K562 (cell line): Measurements from ENCODE around the gene ACBD4. TPM values are rescaled to one million over a fixed set of nuclear protein-coding genes. Genes with fewer than 3 reads are reported as not detected.
A peak's percentile ranks its signal among the peaks of the same experiment; 100 is the strongest.

ENCODE experiments used
- ARID2 ChIP-seq: fragments of 450-650 bp; IDR thresholded peaks from 2 replicates; pipeline ENCODE4 v1.6.1; 2017; ENCODE audit warnings: antibody characterized with exemption, mild to moderate bottlenecking
- C11orf30 ChIP-seq: fragments of 450-650 bp; IDR thresholded peaks from 2 replicates; pipeline ENCODE4 v1.6.1; 2016; ENCODE audit warnings: low read depth, mild to moderate bottlenecking
- CBFB ChIP-seq: sonication (generic); formaldehyde crosslinking; IDR thresholded peaks from 2 replicates; pipeline ENCODE4 v1.4.0; 2020; ENCODE audit warnings: mild to moderate bottlenecking, missing genetic modification reagents
- HDAC1 ChIP-seq, 2 experiments: fragments of 450-650 bp; IDR thresholded peaks; 2 replicates each; pipeline ENCODE4 v1.6.1; 2016 to 2017; ENCODE audit warnings: inconsistent platforms in 1 of 2, mild to moderate bottlenecking in 1 of 2, moderate library complexity in 1 of 2
- HDAC2 ChIP-seq: fragments of 450-650 bp; IDR thresholded peaks from 2 replicates; pipeline ENCODE4 v1.6.1; 2016; ENCODE audit warnings: mild to moderate bottlenecking
- HMGN3 ChIP-seq: IDR thresholded peaks from 2 replicates; pipeline ENCODE4 v1.6.1; 2011; ENCODE audit warnings: borderline replicate concordance, low read depth, mild to moderate bottlenecking, mixed read lengths, low read length; ENCODE audit not compliant: insufficient read length; ENCODE audit errors: extremely low read depth
- HNRNPL ChIP-seq: fragments of 200-400 bp; formaldehyde crosslinking; IDR thresholded peaks from 2 replicates; pipeline ENCODE4 v1.6.1; 2017; ENCODE audit warnings: low read depth, mild to moderate bottlenecking, low read length
- HNRNPLL ChIP-seq: fragments of 200-400 bp; formaldehyde crosslinking; IDR thresholded peaks from 2 replicates; pipeline ENCODE4 v1.6.1; 2017; ENCODE audit warnings: low read length, low read depth, mild to moderate bottlenecking; ENCODE audit not compliant: poor library complexity, severe bottlenecking
- KDM2B ChIP-seq: fragments of 250-450 bp; sonication (Bioruptor Pico); IDR thresholded peaks from 2 replicates; pipeline ENCODE4 v1.8.0; 2021; ENCODE audit warnings: mild to moderate bottlenecking, moderate library complexity
- MAZ ChIP-seq, 2 experiments: fragments of 450-650 bp in 1 of 2; sonication (generic) in 1 of 2; formaldehyde crosslinking; IDR thresholded peaks in 1 of 2; conservative IDR thresholded peaks in 1 of 2; 2 replicates each; pipeline versions ENCODE4 v1.4.0 to v1.5.0; 2020; ENCODE audit warnings: mild to moderate bottlenecking in 1 of 2, missing genetic modification reagents in 1 of 2
- MCM7 ChIP-seq, 2 experiments: fragments of 450-650 bp; IDR thresholded peaks; 2 replicates each; pipeline ENCODE4 v1.6.1; 2016 to 2018
- MYNN ChIP-seq, 2 experiments: sonication (generic); formaldehyde crosslinking in 1 of 2; IDR thresholded peaks; 2 replicates each; pipeline versions ENCODE4 v1.5.0 to v1.6.1; 2016 to 2020; ENCODE audit warnings: antibody characterized with exemption in 1 of 2, missing genetic modification reagents in 1 of 2
- RAD51 ChIP-seq: fragments of 450-650 bp; IDR thresholded peaks from 2 replicates; pipeline ENCODE4 v1.7.1; 2016; ENCODE audit warnings: low read depth, mild to moderate bottlenecking, borderline replicate concordance
- ZBTB2 ChIP-seq: fragments of 450-650 bp; IDR thresholded peaks from 2 replicates; pipeline ENCODE4 v1.6.1; 2016; ENCODE audit warnings: antibody characterized with exemption
- ZNF134 ChIP-seq: fragments of 250-450 bp; sonication (Bioruptor Pico); conservative IDR thresholded peaks from 2 replicates; pipeline ENCODE4 v1.4.0; 2020
- ZNF24 ChIP-seq: fragments of 450-650 bp; IDR thresholded peaks from 2 replicates; pipeline ENCODE4 v1.6.1; 2016
- ZNF277 ChIP-seq: fragments of 250-450 bp; sonication (Bioruptor Pico); IDR thresholded peaks from 2 replicates; pipeline ENCODE4 v1.8.0; 2022; ENCODE audit warnings: inconsistent platforms, mild to moderate bottlenecking, moderate library complexity, borderline replicate concordance
- polyA plus RNA-seq, 8 experiments: library from polyadenylated mRNA; depleted of rRNA in 4 of 8; stranded (reverse) in 5 of 8; unstranded in 3 of 8; fragments of >200 nt; fragmentation: Nextera tagmentation in 2 of 8; fragmentation: Illumina TruSeq in 1 of 8; extraction: Ambion mirVana in 2 of 8; extraction: Trizol in 1 of 8; gene quantifications; 2 replicates each; pipeline versions ENCODE4 v1.2.1 to v1.2.3, GENCODE V29; 2011 to 2014; ENCODE audit warnings: inconsistent platforms in 1 of 8, missing spikeins in 1 of 8
- total RNA-seq, 7 experiments: library from RNA; depleted of rRNA in 6 of 7; stranded (reverse); fragments of >200 nt in 6 of 7; fragmentation: Illumina TruSeq in 2 of 7; extraction: Trizol in 2 of 7; gene quantifications; 2 replicates each; pipeline versions ENCODE4 v1.2.1 to v1.2.3, GENCODE V29; 2011 to 2021; ENCODE audit warnings: low replicate concordance in 1 of 7
- TF ChIP-seq, protein P1 (sequence below): sonication (generic); formaldehyde crosslinking; IDR thresholded peaks from 2 replicates; pipeline ENCODE4 v1.8.0; 2022; ENCODE audit warnings: mild to moderate bottlenecking, missing genetic modification reagents, borderline replicate concordance
- TF ChIP-seq, protein P2 (sequence below): fragments of 450-650 bp; IDR thresholded peaks from 2 replicates; pipeline ENCODE4 v1.6.1; 2018; ENCODE audit not compliant: partially characterized antibody

The ACBD4 gene
- total and polyA plus RNA-seq, 9 of the 15 experiments (the other 6 are each of a cell fraction or from before 2014, with no cell fraction given), result 0.14 to 6.9 (median 4.6) TPM

- no peak for TF ChIP-seq MCM7 (IDR thresholded peaks at IDR 0.05)
- 0 out of 2 replicates have a peak, but pooled peaks have one; percentile 47 for TF ChIP-seq ARID2
- peak; percentile 10 for TF ChIP-seq HMGN3
- TF ChIP-seq ZNF24, result 0 out of 2 replicates have a peak, but pooled peaks have one; percentile 10
- TF ChIP-seq HDAC2, result peak; percentile 74
- peak; percentile 52; the same call in 1 of the 2 replicates for TF ChIP-seq KDM2B (CRISPR knock-in tag)
- no peak for TF ChIP-seq ZNF277
- 0 out of 2 replicates have a peak, but pooled peaks have one; percentile 19 for TF ChIP-seq RAD51
- TF ChIP-seq, protein P1, sequence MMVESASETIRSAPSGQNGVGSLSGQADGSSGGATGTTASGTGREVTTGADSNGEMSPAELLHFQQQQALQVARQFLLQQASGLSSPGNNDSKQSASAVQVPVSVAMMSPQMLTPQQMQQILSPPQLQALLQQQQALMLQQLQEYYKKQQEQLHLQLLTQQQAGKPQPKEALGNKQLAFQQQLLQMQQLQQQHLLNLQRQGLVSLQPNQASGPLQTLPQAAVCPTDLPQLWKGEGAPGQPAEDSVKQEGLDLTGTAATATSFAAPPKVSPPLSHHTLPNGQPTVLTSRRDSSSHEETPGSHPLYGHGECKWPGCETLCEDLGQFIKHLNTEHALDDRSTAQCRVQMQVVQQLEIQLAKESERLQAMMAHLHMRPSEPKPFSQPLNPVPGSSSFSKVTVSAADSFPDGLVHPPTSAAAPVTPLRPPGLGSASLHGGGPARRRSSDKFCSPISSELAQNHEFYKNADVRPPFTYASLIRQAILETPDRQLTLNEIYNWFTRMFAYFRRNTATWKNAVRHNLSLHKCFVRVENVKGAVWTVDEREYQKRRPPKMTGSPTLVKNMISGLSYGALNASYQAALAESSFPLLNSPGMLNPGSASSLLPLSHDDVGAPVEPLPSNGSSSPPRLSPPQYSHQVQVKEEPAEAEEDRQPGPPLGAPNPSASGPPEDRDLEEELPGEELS (CRISPR knock-in tag), result no peak
- TF ChIP-seq HDAC1 (IDR thresholded peaks at IDR 0.05), result peak in 1 of 2 experiments; percentile 55; a peak in 1 of 4 replicates
- TF ChIP-seq, protein P2, sequence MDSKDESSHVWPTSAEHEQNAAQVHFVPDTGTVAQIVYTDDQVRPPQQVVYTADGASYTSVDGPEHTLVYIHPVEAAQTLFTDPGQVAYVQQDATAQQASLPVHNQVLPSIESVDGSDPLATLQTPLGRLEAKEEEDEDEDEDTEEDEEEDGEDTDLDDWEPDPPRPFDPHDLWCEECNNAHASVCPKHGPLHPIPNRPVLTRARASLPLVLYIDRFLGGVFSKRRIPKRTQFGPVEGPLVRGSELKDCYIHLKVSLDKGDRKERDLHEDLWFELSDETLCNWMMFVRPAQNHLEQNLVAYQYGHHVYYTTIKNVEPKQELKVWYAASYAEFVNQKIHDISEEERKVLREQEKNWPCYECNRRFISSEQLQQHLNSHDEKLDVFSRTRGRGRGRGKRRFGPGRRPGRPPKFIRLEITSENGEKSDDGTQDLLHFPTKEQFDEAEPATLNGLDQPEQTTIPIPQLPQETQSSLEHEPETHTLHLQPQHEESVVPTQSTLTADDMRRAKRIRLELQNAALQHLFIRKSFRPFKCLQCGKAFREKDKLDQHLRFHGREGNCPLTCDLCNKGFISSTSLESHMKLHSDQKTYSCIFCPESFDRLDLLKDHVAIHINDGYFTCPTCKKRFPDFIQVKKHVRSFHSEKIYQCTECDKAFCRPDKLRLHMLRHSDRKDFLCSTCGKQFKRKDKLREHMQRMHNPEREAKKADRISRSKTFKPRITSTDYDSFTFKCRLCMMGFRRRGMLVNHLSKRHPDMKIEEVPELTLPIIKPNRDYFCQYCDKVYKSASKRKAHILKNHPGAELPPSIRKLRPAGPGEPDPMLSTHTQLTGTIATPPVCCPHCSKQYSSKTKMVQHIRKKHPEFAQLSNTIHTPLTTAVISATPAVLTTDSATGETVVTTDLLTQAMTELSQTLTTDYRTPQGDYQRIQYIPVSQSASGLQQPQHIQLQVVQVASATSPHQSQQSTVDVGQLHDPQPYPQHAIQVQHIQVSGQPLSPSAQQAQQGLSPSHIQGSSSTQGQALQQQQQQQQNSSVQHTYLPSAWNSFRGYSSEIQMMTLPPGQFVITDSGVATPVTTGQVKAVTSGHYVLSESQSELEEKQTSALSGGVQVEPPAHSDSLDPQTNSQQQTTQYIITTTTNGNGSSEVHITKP, result no peak
- no peak for TF ChIP-seq ZNF134 (CRISPR knock-in tag)
- no peak for TF ChIP-seq CBFB (CRISPR knock-in tag)
- TF ChIP-seq MYNN (IDR thresholded peaks at IDR 0.05), result 0 out of 2 replicates have a peak, but pooled peaks have one; percentile 9
- TF ChIP-seq MYNN (CRISPR knock-in tag; IDR thresholded peaks at IDR 0.05), result no peak
- no peak for TF ChIP-seq HNRNPLL
- TF ChIP-seq C11orf30, result no peak
- peak; percentile 88 for TF ChIP-seq HNRNPL
- peak; percentile 65; the same call in 1 of the 2 replicates for TF ChIP-seq ZBTB2
- peak in 1 of 2 experiments; percentile 65; a peak in 2 of 4 replicates for TF ChIP-seq MAZ (CRISPR knock-in tag; conservative IDR thresholded peaks at IDR 0.05 in 1 of 2, IDR thresholded peaks at IDR 0.05 in 1 of 2)
These were observed 3.7 kb upstream of the ACBD4 start (continued) for GRCh38 chr17:45131616-45132319.
